Right atrium auricular region (tissue), 2 donors: ENCODE results near the gene PRTFDC1. TPM values are rescaled to one million over a fixed set of nuclear protein-coding genes. Genes with fewer than 3 reads are reported as not detected.
"Not testable (repeated sequence)": the region's sequence is repeated elsewhere in the genome, so short reads cannot be mapped to it uniquely, and the experiment has no call there.

ENCODE experiments used
- DNase-seq: peaks from one replicate; pipeline ENCODE4 v3.0.0-alpha.2; 2019; ENCODE audit warnings: low spot score
- H3K27ac ChIP-seq, 2 donors: fragments of 200-600 bp; sonication (generic); 1 replicate in 1 of 2; 2 replicates in 1 of 2; pipeline ENCODE4 v1.5.1; 2016 to 2019
- H3K27me3 ChIP-seq, 2 donors: fragments of 200-600 bp; sonication (generic); one replicate each; pipeline versions ENCODE4 v1.5.1 to v1.6.0; 2017 to 2019
- H3K36me3 ChIP-seq: fragments of 200-600 bp; sonication (generic); one replicate; pipeline ENCODE4 v1.5.1; 2016
- H3K4me1 ChIP-seq, 2 donors: fragments of 200-600 bp; sonication (generic); one replicate each; pipeline versions ENCODE4 v1.5.1 to v1.6.0; 2017 to 2019
- H3K4me3 ChIP-seq, 2 donors: fragments of 200-600 bp; sonication (generic); 1 replicate in 1 of 2; 2 replicates in 1 of 2; pipeline ENCODE4 v1.5.1; 2017 to 2019; ENCODE audit warnings: mild to moderate bottlenecking in 1 of 2, moderate library complexity in 1 of 2
- H3K9me3 ChIP-seq, 2 donors: fragments of 200-600 bp; sonication (generic); one replicate each; pipeline ENCODE4 v1.5.1; 2019
- total RNA-seq, 2 donors: library from RNA; depleted of rRNA; stranded (reverse); fragments of >200 nt; gene quantifications; one replicate each; pipeline ENCODE4 v1.1.0, GENCODE V29; 2016
- TF ChIP-seq, protein P1 (sequence below), 2 donors: fragments of 200-600 bp; sonication (generic); IDR thresholded peaks; one replicate each; pipeline ENCODE4 v1.5.1; 2019; ENCODE audit warnings: antibody characterized with exemption in 2 of 2

The PRTFDC1 gene
- total RNA-seq, 2 donors from 2014 or later, result 4.0 to 5.6 TPM

DNA sequence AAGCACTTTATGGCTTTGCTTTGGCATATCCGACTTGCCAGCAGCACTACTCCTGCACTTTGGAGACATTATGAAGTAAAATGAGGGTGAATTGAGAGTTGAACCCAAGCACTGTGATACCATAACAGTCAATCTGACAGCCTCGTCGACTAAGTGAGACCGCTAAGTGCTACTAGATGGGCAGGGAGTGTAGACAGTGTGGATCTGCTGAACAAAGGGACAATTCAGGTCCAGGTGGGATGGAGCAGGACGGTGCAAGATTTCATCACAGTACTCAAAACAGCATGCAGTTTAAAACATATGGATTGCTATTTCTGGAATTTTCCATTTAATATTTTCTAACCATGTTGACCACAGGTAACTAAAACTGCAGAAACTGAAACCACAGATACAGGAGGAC is 20.8 kb upstream of the PRTFDC1 start:
- Histone ChIP-seq H3K36me3 (no peaks in the 10 kb centered on the region), H3K4me3 (no peak overlapping the region), H3K27me3 (no peaks in the 10 kb centered on the region), H3K9me3 (no peaks in the 10 kb centered on the region), H3K27ac (no peak overlapping the region), H3K4me1 (peaks cover 0 to 19% of the 10 kb centered on the region in 2 donors)
- DNase-seq, result no peak
- TF ChIP-seq, protein P1, sequence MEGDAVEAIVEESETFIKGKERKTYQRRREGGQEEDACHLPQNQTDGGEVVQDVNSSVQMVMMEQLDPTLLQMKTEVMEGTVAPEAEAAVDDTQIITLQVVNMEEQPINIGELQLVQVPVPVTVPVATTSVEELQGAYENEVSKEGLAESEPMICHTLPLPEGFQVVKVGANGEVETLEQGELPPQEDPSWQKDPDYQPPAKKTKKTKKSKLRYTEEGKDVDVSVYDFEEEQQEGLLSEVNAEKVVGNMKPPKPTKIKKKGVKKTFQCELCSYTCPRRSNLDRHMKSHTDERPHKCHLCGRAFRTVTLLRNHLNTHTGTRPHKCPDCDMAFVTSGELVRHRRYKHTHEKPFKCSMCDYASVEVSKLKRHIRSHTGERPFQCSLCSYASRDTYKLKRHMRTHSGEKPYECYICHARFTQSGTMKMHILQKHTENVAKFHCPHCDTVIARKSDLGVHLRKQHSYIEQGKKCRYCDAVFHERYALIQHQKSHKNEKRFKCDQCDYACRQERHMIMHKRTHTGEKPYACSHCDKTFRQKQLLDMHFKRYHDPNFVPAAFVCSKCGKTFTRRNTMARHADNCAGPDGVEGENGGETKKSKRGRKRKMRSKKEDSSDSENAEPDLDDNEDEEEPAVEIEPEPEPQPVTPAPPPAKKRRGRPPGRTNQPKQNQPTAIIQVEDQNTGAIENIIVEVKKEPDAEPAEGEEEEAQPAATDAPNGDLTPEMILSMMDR (IDR thresholded peaks at IDR 0.05), result no peak

DNA sequence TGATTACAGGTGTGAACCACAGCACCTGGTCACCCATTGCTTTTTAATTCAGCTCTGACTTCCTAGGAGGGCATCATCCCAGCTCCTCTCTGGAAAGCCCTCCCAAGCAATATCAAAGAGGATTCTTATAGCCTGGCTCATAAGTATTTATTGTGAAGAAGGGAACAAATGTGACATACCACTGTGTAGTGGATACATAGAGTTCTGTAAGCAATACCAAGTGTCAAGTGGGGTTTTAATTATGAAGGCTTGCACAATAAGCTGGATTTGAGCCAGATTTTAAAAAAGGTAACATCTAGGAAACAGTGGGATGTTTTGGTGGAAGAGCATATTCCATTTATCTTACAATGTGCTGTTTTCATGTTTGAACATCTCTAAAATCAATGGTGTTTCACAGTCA is 19.0 kb upstream of the PRTFDC1 start:
- Histone ChIP-seq H3K4me1 (peaks cover 0 to 15% of the 10 kb centered on the region in 2 donors), H3K27ac (no peak overlapping the region), H3K4me3 (no peak overlapping the region), H3K36me3 (no peaks in the 10 kb centered on the region), H3K9me3 (no peaks in the 10 kb centered on the region), H3K27me3 (no peaks in the 10 kb centered on the region)
- DNase-seq, result no peak
- TF ChIP-seq, protein P1 (IDR thresholded peaks at IDR 0.05), result no peak

DNA sequence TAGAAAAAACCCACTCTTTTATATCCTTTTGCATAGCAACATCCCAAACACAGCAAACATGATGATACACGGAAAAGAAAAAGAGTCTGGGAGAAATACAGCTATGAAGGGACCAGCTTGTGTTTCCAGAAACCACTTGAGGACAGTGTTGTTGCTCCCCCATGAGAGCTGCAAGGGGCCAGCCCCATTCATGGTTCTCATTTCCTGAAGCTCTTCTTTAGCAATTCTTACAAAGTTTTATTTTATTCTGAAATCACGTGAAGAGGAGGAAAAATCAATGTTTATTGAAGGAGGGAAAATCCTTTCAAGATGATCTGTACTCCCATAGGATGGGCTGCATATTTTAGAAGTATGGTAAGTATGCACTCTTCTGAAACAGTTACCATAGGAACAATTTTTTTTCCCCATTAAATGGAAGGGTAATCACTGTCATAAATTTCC is 17.5 kb upstream of the PRTFDC1 start:
- H3K27ac ChIP-seq, result no peak overlapping the region
- no peak for DNase-seq
- no peaks in the 10 kb centered on the region for H3K27me3 ChIP-seq
- no peaks in the 10 kb centered on the region for H3K36me3 ChIP-seq
- H3K4me1 ChIP-seq, result peaks cover 0 to 9% of the 10 kb centered on the region in 2 donors
- H3K4me3 ChIP-seq, result no peak overlapping the region
- no peaks in the 10 kb centered on the region for H3K9me3 ChIP-seq
- TF ChIP-seq, protein P1 (IDR thresholded peaks at IDR 0.05), result no peak

DNA sequence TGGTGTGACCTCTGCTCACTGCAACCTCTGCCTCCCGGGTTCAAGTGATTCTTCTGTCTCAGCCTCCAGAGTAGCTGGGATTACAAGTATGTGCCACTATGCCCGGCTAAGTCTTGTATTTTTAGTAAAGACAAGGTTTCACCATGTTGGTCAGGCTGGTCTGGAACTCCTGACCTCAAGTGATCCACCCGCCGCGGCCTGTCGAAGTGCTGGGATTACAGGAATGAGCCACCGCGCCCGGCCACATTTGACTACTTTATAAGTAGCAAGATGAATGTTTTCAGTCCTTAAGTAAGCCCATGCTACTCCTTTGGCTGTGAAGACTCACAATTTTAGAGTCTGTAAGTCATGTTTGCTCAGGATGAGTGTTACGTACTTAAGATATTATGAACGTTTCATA is 16.5 kb upstream of the PRTFDC1 start:
- H3K4me3 ChIP-seq, H3K9me3 ChIP-seq, H3K27ac ChIP-seq, DNase-seq, H3K4me1 ChIP-seq, H3K36me3 ChIP-seq, H3K27me3 ChIP-seq: not testable (repeated sequence)

DNA sequence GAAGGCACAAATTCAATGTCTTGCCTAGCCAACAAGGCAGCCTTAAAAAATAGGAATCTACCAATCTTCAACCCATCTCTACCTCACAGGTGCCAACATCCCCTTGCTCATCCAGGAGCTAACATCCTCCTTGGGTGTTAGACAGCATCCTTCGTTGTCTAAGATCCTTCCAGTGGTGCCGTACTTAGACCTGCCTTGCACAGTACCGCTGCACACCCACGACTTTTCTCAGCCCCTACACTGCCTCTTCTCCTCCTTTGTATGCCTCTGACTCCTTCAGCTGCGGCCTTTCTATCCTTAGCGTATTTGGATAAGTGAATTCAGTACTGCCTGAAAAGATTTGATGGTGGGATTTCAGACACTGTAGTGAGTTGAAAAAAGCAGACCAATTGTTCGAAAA is 15.9 kb upstream of the PRTFDC1 start:
- TF ChIP-seq, protein P1 (IDR thresholded peaks at IDR 0.05), result no peak
- H3K4me3 ChIP-seq, result no peak overlapping the region
- no peak overlapping the region for H3K27ac ChIP-seq

DNA sequence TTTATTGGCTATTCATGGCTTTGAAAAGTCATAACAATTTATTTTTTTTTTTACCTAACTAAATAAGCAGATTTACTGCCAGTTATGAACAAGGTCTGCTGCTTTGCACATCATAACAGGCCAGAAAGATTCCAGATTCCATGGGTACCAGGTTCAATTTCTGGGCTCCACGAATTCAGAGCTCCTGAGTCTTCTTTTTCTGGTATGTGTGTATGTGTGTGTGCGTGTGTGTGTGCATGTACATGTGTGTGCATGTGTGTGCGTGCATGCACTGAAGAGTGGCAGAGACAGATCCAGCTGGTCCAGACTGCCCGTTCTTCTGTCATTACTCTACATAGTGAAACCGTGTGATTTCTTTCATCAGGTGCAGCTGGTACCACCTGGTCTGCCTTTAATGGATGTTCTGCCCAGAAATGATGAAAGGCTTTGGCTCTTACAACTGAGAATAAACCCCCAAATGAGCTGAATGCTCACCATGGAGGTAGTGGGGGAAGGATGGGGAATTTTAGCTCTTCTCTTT is 14.6 kb upstream of the PRTFDC1 start:
- TF ChIP-seq, protein P1 (IDR thresholded peaks at IDR 0.05), result no peak

More for the DNA sequence above, 15.9 kb upstream of the PRTFDC1 start:
- Histone ChIP-seq H3K9me3 (no peaks in the 10 kb centered on the region), H3K36me3 (no peaks in the 10 kb centered on the region), H3K4me1 (peaks cover 0 to 4% of the 10 kb centered on the region in 2 donors), H3K27me3 (no peaks in the 10 kb centered on the region)
- DNase-seq, result no peak

More for the DNA sequence above, 14.6 kb upstream of the PRTFDC1 start:
- H3K4me1 ChIP-seq, result peaks cover 0 to 4% of the 10 kb centered on the region in 2 donors
- no peaks in the 10 kb centered on the region for H3K9me3 ChIP-seq
- no peak overlapping the region for H3K4me3 ChIP-seq
- no peaks in the 10 kb centered on the region for H3K36me3 ChIP-seq
- H3K27me3 ChIP-seq, result no peaks in the 10 kb centered on the region
- no peak for DNase-seq
- no peak overlapping the region for H3K27ac ChIP-seq
